HG02852 (cell line): Measurements from ENCODE around the gene LECT2.

Experiments used
- ATAC-seq: cut with Tn5 transposase; IDR thresholded peaks from one replicate; pipeline ENCODE4 v1.9.1; 2021; ENCODE audit warnings: mild to moderate bottlenecking, moderate library complexity; ENCODE audit not compliant: unreplicated experiment

LECT2 gene

GRCh38 chr5:135978993-135979392 lies 24.2 kb upstream of the LECT2 start:
- ATAC-seq, result no peak

GRCh38 chr5:135978212-135978631 lies 23.4 kb upstream of the LECT2 start:
- no peak for ATAC-seq

- peak; percentile 56 for ATAC-seq
Observed at GRCh38 chr5:135977375-135977928, 22.7 kb upstream of the LECT2 start.

GRCh38 chr5:135976216-135976615 lies 21.4 kb upstream of the LECT2 start:
- no peak for ATAC-seq

- ATAC-seq, result no peak
Observed at GRCh38 chr5:135975122-135975521, 20.3 kb upstream of the LECT2 start.

GRCh38 chr5:135974021-135974600 lies 19.3 kb upstream of the LECT2 start:
- no peak for ATAC-seq

GRCh38 chr5:135973323-135974020 lies 18.7 kb upstream of the LECT2 start:
- no peak for ATAC-seq

- ATAC-seq, result no peak
Observed at GRCh38 chr5:135971701-135972100, 16.9 kb upstream of the LECT2 start.

- ATAC-seq, result no peak
Observed at GRCh38 chr5:135966790-135967189, 12.0 kb upstream of the LECT2 start.

- ATAC-seq, result no peak
Observed at GRCh38 chr5:135966165-135966564, 11.4 kb upstream of the LECT2 start.

- no peak for ATAC-seq
Observed at GRCh38 chr5:135965504-135965903, 10.7 kb upstream of the LECT2 start.

GRCh38 chr5:135964670-135965320 lies 10.0 kb upstream of the LECT2 start:
- no peak for ATAC-seq

- no peak for ATAC-seq
Observed at GRCh38 chr5:135955525-135955924, 742 bp upstream of the LECT2 start.

- ATAC-seq, result no peak
Observed at GRCh38 chr5:135953850-135954249, 933 bp downstream of the LECT2 start.

GRCh38 chr5:135952683-135953082 lies 2.1 kb downstream of the LECT2 start:
- ATAC-seq, result no peak

GRCh38 chr5:135951807-135952206 lies 3.0 kb downstream of the LECT2 start:
- no peak for ATAC-seq

- no peak for ATAC-seq
Observed at GRCh38 chr5:135951257-135951656, 3.5 kb downstream of the LECT2 start.

GRCh38 chr5:135950611-135951010 lies 4.2 kb downstream of the LECT2 start:
- ATAC-seq, result no peak

- no peak for ATAC-seq
Observed at GRCh38 chr5:135944967-135945560, 9.7 kb downstream of the LECT2 start.

GRCh38 chr5:135944564-135944963 lies 10.2 kb downstream of the LECT2 start:
- ATAC-seq, result no peak

GRCh38 chr5:135942202-135942771 lies 12.5 kb downstream of the LECT2 start:
- no peak for ATAC-seq
